Measurements from ENCODE around the gene HCFC1R1.

Gene HCFC1R1

GRCh38 chr16:3026609-3027488 lies 3.1 kb upstream of the HCFC1R1 start:
- H3K4me2 ChIP-seq (ENCODE audit: insufficient read depth, low read length): no peak overlapping the region
- peaks cover 25% of the 10 kb centered on the region for H4K20me1 ChIP-seq (ENCODE audit: insufficient read depth, low read length)
- ATAC-seq (ENCODE audit: insufficient read depth, low read depth) (no peak), DNase-seq (no peak)
- H3K4me3 ChIP-seq (ENCODE audit: low read depth in 1 of 2, low read length in 2 of 2): no peak overlapping the region
- H3K9ac ChIP-seq (ENCODE audit: low read depth, low read length): no peak overlapping the region
- TF ChIP-seq CTCF (IDR thresholded peaks at IDR 0.05; ENCODE audit: borderline replicate concordance, extremely low read depth, low read length, poor library complexity, severe bottlenecking): no peak
- no peak for TF ChIP-seq EZH2 (IDR thresholded peaks at IDR 0.05; ENCODE audit: borderline replicate concordance, low read depth, low read length, severe bottlenecking)
- H3K27ac ChIP-seq (ENCODE audit: low read length): no peak overlapping the region
- H2AFZ ChIP-seq (ENCODE audit: low read depth, low read length): no peak overlapping the region
- H3K9me3 ChIP-seq (ENCODE audit: insufficient read depth, low read length, severe bottlenecking): no peaks in the 10 kb centered on the region
- H3K36me3 ChIP-seq (ENCODE audit: insufficient read depth, low read length): peaks cover 22% of the 10 kb centered on the region
- H3K4me1 ChIP-seq (ENCODE audit: insufficient read depth, low read length): peaks cover 38% of the 10 kb centered on the region
- peaks cover 12% of the 10 kb centered on the region for H3K79me2 ChIP-seq (ENCODE audit: insufficient read depth, low read length)
- no peaks in the 10 kb centered on the region for H3K27me3 ChIP-seq (ENCODE audit: insufficient read depth, low read length, poor library complexity)

GRCh38 chr16:3026003-3026378 lies 2.2 kb upstream of the HCFC1R1 start:
- H3K27ac ChIP-seq (ENCODE audit: low read length): no peak overlapping the region
- peaks cover 22% of the 10 kb centered on the region for H3K36me3 ChIP-seq (ENCODE audit: insufficient read depth, low read length)
- no peak overlapping the region for H2AFZ ChIP-seq (ENCODE audit: low read depth, low read length)
- H3K4me2 ChIP-seq (ENCODE audit: insufficient read depth, low read length): no peak overlapping the region
- H3K27me3 ChIP-seq (ENCODE audit: insufficient read depth, low read length, poor library complexity): no peaks in the 10 kb centered on the region
- H3K9me3 ChIP-seq (ENCODE audit: insufficient read depth, low read length, severe bottlenecking): no peaks in the 10 kb centered on the region
- H3K9ac ChIP-seq (ENCODE audit: low read depth, low read length): no peak overlapping the region
- TF ChIP-seq CTCF (IDR thresholded peaks at IDR 0.05; ENCODE audit: borderline replicate concordance, extremely low read depth, low read length, poor library complexity, severe bottlenecking) (no peak), EZH2 (IDR thresholded peaks at IDR 0.05; ENCODE audit: borderline replicate concordance, low read depth, low read length, severe bottlenecking) (no peak)
- H3K4me1 ChIP-seq (ENCODE audit: insufficient read depth, low read length): peaks cover 46% of the 10 kb centered on the region
- peaks cover 12% of the 10 kb centered on the region for H3K79me2 ChIP-seq (ENCODE audit: insufficient read depth, low read length)
- DNase-seq (no peak), ATAC-seq (ENCODE audit: insufficient read depth, low read depth) (no peak)
- H4K20me1 ChIP-seq (ENCODE audit: insufficient read depth, low read length): peaks cover 30% of the 10 kb centered on the region
- no peak overlapping the region for H3K4me3 ChIP-seq (ENCODE audit: low read depth in 1 of 2, low read length in 2 of 2)

DNA sequence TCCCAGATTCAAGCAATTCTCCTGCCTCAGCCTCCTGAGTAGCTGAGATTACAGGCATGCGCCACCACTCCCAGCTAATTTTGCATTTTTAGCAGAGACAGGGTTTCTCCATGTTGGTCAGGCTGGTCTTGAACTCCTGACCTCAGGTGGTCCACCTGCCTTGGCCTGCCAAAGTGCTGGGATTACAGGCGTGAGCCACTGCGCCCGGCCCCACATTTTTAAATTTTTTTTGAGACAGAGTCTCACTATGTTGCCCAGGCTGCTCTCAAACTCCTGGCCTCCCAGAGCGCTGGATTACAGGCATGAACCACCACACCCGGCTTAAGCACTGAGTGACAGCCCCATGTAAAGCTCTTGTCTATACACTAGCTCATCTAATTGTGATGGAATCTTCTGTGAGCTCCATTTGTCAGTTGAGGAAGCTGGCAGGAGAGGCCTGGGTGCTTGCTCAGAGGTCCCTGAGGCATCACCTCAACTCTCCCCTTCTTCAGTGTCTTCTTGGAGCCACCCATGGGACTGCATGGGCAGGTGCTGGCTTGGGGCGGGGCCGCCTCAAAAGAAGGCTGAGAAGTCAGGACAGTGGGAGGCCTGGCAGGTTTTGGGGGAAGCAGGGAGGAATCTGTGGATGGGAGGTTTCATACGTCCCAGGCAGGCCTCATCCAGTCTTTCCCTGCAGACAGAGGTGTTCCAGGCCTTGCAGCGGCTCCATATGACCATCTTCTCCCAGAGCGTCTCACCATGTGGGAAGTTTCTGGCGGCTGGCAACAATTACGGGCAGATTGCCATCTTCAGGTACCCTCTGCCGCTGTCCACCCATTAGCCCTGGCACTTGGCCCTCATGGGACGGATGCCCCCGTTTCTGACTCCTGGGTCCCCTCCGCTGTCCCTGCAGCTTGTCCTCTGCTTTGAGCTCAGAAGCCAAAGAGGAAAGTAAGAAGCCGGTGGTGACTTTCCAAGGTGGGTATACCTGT lies 1.6 kb upstream of the HCFC1R1 start:
- H3K79me2 ChIP-seq (ENCODE audit: insufficient read depth, low read length): peaks cover 12% of the 10 kb centered on the region
- H3K9me3 ChIP-seq (ENCODE audit: insufficient read depth, low read length, severe bottlenecking): no peaks in the 10 kb centered on the region
- H3K36me3 ChIP-seq (ENCODE audit: insufficient read depth, low read length): peaks cover 22% of the 10 kb centered on the region
- DNase-seq (no peak), ATAC-seq (ENCODE audit: insufficient read depth, low read depth) (no peak)
- peaks cover 53% of the 10 kb centered on the region for H3K4me1 ChIP-seq (ENCODE audit: insufficient read depth, low read length)
- TF ChIP-seq CTCF (IDR thresholded peaks at IDR 0.05; ENCODE audit: borderline replicate concordance, extremely low read depth, low read length, poor library complexity, severe bottlenecking): no peak
- no peak for TF ChIP-seq EZH2 (IDR thresholded peaks at IDR 0.05; ENCODE audit: borderline replicate concordance, low read depth, low read length, severe bottlenecking)
- no peak overlapping the region for H2AFZ ChIP-seq (ENCODE audit: low read depth, low read length)
- no peak overlapping the region; the same call in 1 of the 2 replicates for H3K9ac ChIP-seq (ENCODE audit: low read depth, low read length)
- H3K27ac ChIP-seq (ENCODE audit: low read length): no peak overlapping the region
- peaks cover 30% of the 10 kb centered on the region for H4K20me1 ChIP-seq (ENCODE audit: insufficient read depth, low read length)
- no peaks in the 10 kb centered on the region for H3K27me3 ChIP-seq (ENCODE audit: insufficient read depth, low read length, poor library complexity)
- peak overlapping the region in 1 of 2 experiments; percentile 67; a peak in 2 of 4 replicates for H3K4me3 ChIP-seq (ENCODE audit: low read depth in 1 of 2, low read length in 2 of 2)
- peak overlapping the region; percentile 81 for H3K4me2 ChIP-seq (ENCODE audit: insufficient read depth, low read length)
